Measurements from ENCODE around the gene ZNF280B.

ZNF280B gene

DNA sequence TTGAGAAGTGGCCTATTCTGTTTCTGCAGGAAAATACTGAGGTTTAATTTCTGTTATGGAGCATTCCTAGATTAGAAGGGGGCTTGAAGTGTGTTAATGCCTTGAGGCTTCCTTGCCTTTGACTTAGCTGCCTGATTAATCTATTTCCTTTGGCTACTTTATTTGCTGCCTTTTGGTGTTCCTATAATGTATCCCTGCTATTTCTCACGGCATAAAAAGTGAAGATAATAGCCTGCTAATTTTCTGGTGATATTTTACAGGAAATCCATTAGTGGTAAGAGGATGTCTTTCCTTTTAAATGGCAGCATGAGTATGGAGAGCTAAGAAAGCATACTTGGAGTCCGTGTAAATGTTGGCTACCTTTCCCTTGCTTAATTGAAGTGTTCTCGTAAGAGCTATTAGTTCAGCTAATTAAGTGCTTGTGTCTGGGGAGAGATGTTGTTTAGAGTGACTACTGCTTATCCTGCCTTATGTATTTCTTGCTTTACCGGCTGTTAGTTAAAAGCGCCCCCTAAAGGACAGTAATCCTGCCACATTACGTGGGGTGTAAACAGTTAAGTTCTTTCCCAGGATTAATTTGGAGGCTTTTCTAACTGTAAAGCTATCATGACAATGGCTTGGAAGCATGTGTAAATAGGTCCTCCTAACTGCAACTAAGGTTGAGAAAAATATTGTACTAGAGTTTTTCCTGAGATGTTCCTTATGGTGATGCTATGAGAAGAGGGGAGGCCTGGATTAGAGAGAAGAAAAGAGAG lies 45.6 kb downstream of the ZNF280B start:
- Histone ChIP-seq H3K27me3 (replicated peaks; ENCODE audit: control insufficient read depth, insufficient read depth, low read length) (no peaks in the 10 kb centered on the region), H3K4me3 (replicated peaks; ENCODE audit: low read depth, low read length) (no peak overlapping the region), H3K36me3 (ENCODE audit: control insufficient read depth, insufficient read depth, low read length) (no peaks in the 10 kb centered on the region)
- no peak for DNase-seq (ENCODE audit: extremely low read depth, insufficient read length)
- TF ChIP-seq, protein P1, sequence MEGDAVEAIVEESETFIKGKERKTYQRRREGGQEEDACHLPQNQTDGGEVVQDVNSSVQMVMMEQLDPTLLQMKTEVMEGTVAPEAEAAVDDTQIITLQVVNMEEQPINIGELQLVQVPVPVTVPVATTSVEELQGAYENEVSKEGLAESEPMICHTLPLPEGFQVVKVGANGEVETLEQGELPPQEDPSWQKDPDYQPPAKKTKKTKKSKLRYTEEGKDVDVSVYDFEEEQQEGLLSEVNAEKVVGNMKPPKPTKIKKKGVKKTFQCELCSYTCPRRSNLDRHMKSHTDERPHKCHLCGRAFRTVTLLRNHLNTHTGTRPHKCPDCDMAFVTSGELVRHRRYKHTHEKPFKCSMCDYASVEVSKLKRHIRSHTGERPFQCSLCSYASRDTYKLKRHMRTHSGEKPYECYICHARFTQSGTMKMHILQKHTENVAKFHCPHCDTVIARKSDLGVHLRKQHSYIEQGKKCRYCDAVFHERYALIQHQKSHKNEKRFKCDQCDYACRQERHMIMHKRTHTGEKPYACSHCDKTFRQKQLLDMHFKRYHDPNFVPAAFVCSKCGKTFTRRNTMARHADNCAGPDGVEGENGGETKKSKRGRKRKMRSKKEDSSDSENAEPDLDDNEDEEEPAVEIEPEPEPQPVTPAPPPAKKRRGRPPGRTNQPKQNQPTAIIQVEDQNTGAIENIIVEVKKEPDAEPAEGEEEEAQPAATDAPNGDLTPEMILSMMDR (IDR thresholded peaks at IDR 0.05; ENCODE audit: insufficient read depth, low read length, poor library complexity, severe bottlenecking), result peak; percentile 35

GRCh38 chr22:22461583-22461982 lies 47.0 kb downstream of the ZNF280B start:
- Histone ChIP-seq H3K36me3 (ENCODE audit: control insufficient read depth, insufficient read depth, low read length) (no peaks in the 10 kb centered on the region), H3K27me3 (replicated peaks; ENCODE audit: control insufficient read depth, insufficient read depth, low read length) (no peaks in the 10 kb centered on the region), H3K4me3 (replicated peaks; ENCODE audit: low read depth, low read length) (no peak overlapping the region)
- TF ChIP-seq, protein P1 (IDR thresholded peaks at IDR 0.05; ENCODE audit: insufficient read depth, low read length, poor library complexity, severe bottlenecking), result no peak
- DNase-seq (ENCODE audit: extremely low read depth, insufficient read length), result no peak

- Histone ChIP-seq H3K27me3 (replicated peaks; ENCODE audit: control insufficient read depth, insufficient read depth, low read length) (no peaks in the 10 kb centered on the region), H3K36me3 (ENCODE audit: control insufficient read depth, insufficient read depth, low read length) (no peaks in the 10 kb centered on the region), H3K4me3 (replicated peaks; ENCODE audit: low read depth, low read length) (no peak overlapping the region)
- no peak for DNase-seq (ENCODE audit: extremely low read depth, insufficient read length)
- TF ChIP-seq, protein P1 (IDR thresholded peaks at IDR 0.05; ENCODE audit: insufficient read depth, low read length, poor library complexity, severe bottlenecking), result no peak
Observed at GRCh38 chr22:22461111-22461510, 47.4 kb downstream of the ZNF280B start.

- Histone ChIP-seq H3K27me3 (replicated peaks; ENCODE audit: control insufficient read depth, insufficient read depth, low read length) (no peaks in the 10 kb centered on the region), H3K4me3 (replicated peaks; ENCODE audit: low read depth, low read length) (no peak overlapping the region), H3K36me3 (ENCODE audit: control insufficient read depth, insufficient read depth, low read length) (no peaks in the 10 kb centered on the region)
- DNase-seq (ENCODE audit: extremely low read depth, insufficient read length), result no peak
- TF ChIP-seq, protein P1 (IDR thresholded peaks at IDR 0.05; ENCODE audit: insufficient read depth, low read length, poor library complexity, severe bottlenecking), result peak; percentile 9
Observed at GRCh38 chr22:22460635-22461034, 47.9 kb downstream of the ZNF280B start.

DNA sequence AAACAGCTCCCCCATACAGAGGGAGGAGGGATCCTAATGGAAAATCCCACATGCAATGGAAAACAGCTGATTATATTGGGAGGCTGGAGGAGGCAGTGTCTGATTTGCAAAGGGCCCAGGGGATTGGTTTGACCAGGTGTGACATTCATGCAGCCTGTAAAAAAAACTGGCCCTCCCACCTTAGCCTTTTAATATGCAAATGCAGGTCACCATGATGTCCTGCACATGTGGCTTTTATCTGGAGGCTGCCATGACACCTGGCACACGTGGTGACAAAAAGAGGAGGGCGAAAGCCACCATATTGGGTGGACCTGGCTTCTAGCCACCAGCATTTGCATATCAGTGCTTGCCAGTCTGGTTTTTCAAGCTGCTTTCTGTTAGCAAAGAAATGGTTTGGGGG lies 48.5 kb downstream of the ZNF280B start:
- Histone ChIP-seq H3K27me3 (replicated peaks; ENCODE audit: control insufficient read depth, insufficient read depth, low read length) (no peaks in the 10 kb centered on the region), H3K4me3 (replicated peaks; ENCODE audit: low read depth, low read length) (no peak overlapping the region), H3K36me3 (ENCODE audit: control insufficient read depth, insufficient read depth, low read length) (no peaks in the 10 kb centered on the region)
- no peak for DNase-seq (ENCODE audit: extremely low read depth, insufficient read length)
- TF ChIP-seq, protein P1 (IDR thresholded peaks at IDR 0.05; ENCODE audit: insufficient read depth, low read length, poor library complexity, severe bottlenecking), result no peak

Measured in GM06990 (cell line).